Ishikawa (cell line): ENCODE measurements around the gene PTCD2.
A peak's percentile ranks its signal among the peaks of the same experiment; 100 is the strongest.

Source experiments
- CEBPB ChIP-seq: IDR thresholded peaks from 2 replicates; pipeline ENCODE4 v1.6.1; 2012
- CREB1 ChIP-seq: IDR thresholded peaks from 2 replicates; pipeline ENCODE4 v1.6.1; 2012; ENCODE audit warnings: low read depth
- EGR1 ChIP-seq: IDR thresholded peaks from 2 replicates; pipeline ENCODE4 v1.6.1; 2012
- EP300 ChIP-seq: IDR thresholded peaks from 2 replicates; pipeline ENCODE4 v1.6.1; 2012; ENCODE audit warnings: borderline replicate concordance
- FOXM1 ChIP-seq: IDR thresholded peaks from 2 replicates; pipeline ENCODE4 v1.6.1; 2012; ENCODE audit warnings: low read depth, borderline replicate concordance
- MAX ChIP-seq: IDR thresholded peaks from 2 replicates; pipeline ENCODE4 v1.6.1; 2012
- NFIC ChIP-seq: IDR thresholded peaks from 2 replicates; pipeline ENCODE4 v1.6.1; 2012
- RAD21 ChIP-seq: IDR thresholded peaks from 2 replicates; pipeline ENCODE4 v1.6.1; 2012; ENCODE audit warnings: low read depth
- REST ChIP-seq: IDR thresholded peaks from 2 replicates; pipeline ENCODE4 v1.6.1; 2012; ENCODE audit warnings: low read depth, mild to moderate bottlenecking
- TAF1 ChIP-seq: IDR thresholded peaks from 2 replicates; pipeline ENCODE4 v1.6.1; 2012; ENCODE audit warnings: low read depth, mild to moderate bottlenecking
- TCF12 ChIP-seq: IDR thresholded peaks from 2 replicates; pipeline ENCODE4 v1.6.1; 2012; ENCODE audit warnings: low read depth
- TEAD4 ChIP-seq: IDR thresholded peaks from 2 replicates; pipeline ENCODE4 v1.6.1; 2012
- USF1 ChIP-seq: IDR thresholded peaks from 2 replicates; pipeline ENCODE4 v1.6.1; 2012
- YY1 ChIP-seq: IDR thresholded peaks from 2 replicates; pipeline ENCODE4 v1.6.1; 2012; ENCODE audit warnings: low read depth
- ZBTB7A ChIP-seq: IDR thresholded peaks from 2 replicates; pipeline ENCODE4 v1.6.1; 2012; ENCODE audit warnings: low read depth

Gene PTCD2

DNA sequence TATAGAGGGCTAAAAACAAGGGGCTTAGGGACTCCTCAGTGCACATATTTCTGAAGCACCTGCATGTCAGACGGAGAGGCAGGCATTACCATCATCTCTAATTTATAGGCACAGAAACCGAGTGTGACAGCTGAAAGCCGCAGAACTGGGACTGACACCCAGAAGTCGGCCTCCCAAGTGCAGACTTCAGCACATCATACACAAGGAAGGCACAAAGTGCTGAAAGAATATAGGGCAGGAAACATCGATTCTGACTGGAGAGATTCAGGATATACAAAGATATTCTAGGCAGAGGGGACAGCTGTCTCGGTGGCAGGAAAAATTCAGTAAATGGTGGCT, 11.4 kb upstream of the PTCD2 start:
- TF ChIP-seq EGR1 (no peak), MAX (no peak), YY1 (no peak), NFIC (no peak), CEBPB (no peak), TAF1 (no peak), FOXM1 (no peak), EP300 (no peak), TCF12 (no peak), REST (no peak), USF1 (no peak), TEAD4 (no peak), ZBTB7A (no peak), CREB1 (no peak), RAD21 (no peak)

- TF ChIP-seq ZBTB7A, result no peak
- TF ChIP-seq TCF12, result no peak
- TF ChIP-seq EP300, result no peak
- no peak for TF ChIP-seq NFIC
- no peak for TF ChIP-seq YY1
- TF ChIP-seq FOXM1, result no peak
- TF ChIP-seq CEBPB, result no peak
- no peak for TF ChIP-seq TEAD4
- TF ChIP-seq RAD21, result no peak
- no peak for TF ChIP-seq USF1
These were observed 7.0 kb upstream of the PTCD2 start for GRCh38 chr5:72313141-72313540.

DNA sequence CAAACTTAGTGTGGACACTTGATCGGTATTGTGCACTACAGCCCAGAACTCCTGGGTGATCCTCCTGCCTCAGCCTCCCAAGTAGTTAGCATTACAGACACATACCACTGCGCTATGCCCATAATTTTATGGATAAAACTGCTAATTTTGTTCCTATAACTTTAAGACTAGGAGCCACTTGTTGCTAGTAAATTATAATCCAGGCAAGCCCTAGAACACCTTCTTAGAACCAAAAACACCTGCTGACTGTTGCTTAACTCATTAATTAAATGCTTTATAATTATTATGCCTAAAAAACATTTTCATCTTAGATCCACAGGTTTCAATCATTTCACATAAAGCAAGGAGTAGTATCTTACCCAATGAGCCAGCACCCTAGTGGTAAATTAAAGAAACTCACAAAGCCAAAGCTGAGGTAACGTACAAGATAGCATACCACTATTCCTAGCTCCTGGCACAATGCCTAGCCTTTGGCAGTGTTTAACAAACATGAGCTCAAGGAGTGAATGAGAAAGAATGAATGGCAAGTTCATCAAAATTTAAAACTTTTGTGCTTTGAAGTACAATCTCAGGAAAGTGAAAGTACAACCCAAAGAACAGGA, 5.5 kb upstream of the PTCD2 start:
- TF ChIP-seq TCF12 (no peak), USF1 (no peak), FOXM1 (no peak), CREB1 (no peak), NFIC (no peak), RAD21 (no peak), TEAD4 (no peak), EP300 (no peak), MAX (no peak), YY1 (no peak), ZBTB7A (no peak), CEBPB (no peak), REST (no peak)

GRCh38 chr5:72319435-72319975, 668 bp upstream of the PTCD2 start:
- TF ChIP-seq NFIC, result 0 out of 2 replicates have a peak, but pooled peaks have one; percentile 3

GRCh38 chr5:72324189-72324825, 4.1 kb downstream of the PTCD2 start:
- TF ChIP-seq CREB1 (no peak), TAF1 (no peak), TEAD4 (no peak), RAD21 (no peak), ZBTB7A (no peak), YY1 (no peak), REST (no peak), NFIC (no peak)
